NCI-H146 treated with DMSO at 0.1 percent for 48 hours (cell line): ENCODE data around the gene HEPACAM.

ENCODE experiments used
- DNase-seq: peaks from one replicate; lab custom pipeline; 2025; ENCODE audit not compliant: unreplicated experiment; lab: John Stamatoyannopoulos, UW

The HEPACAM gene

GRCh38 chr11:124869856-124870387 is 65.9 kb downstream of the HEPACAM start:
- DNase-seq, result no peak

DNA sequence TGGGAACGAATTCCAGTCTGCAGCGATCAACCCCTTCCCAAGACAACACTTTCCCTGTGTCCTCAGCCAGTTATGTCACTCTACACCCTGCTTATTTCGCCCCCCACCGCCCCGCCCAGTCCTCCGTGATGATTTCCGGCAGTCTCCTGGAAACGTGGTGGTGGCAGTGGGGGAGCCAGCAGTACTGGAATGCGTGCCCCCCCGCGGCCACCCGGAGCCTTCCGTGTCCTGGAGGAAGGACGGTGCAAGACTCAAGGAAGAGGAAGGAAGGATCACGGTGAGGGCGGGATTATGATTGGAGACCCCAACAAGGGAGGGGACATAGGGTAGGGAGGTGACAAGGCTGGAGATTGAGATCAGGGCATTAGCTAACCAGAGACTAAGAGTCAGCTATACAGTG is 66.5 kb downstream of the HEPACAM start:
- DNase-seq, result no peak
